ENCODE results near the gene TRIM71.

Gene TRIM71

GRCh38 chr3:32842531-32842931 is 24.7 kb downstream of the TRIM71 start:
- H3K27ac ChIP-seq (ENCODE audit: low read depth, low read length, poor library complexity, severe bottlenecking) = no peak overlapping the region
- H4K20me1 ChIP-seq (ENCODE audit: insufficient read depth, low read length) = no peaks in the 10 kb centered on the region
- H3K9ac ChIP-seq (ENCODE audit: low read length) = no peak overlapping the region
- H3K9me3 ChIP-seq (ENCODE audit: low read length) = no peaks in the 10 kb centered on the region
- H2AFZ ChIP-seq (ENCODE audit: low read length) = no peak overlapping the region
- no peak overlapping the region for H3K4me2 ChIP-seq (ENCODE audit: low read length)
- H3K4me3 ChIP-seq (ENCODE audit: low read depth, low read length, poor library complexity, severe bottlenecking) = no peak overlapping the region
- no peaks in the 10 kb centered on the region for H3K79me2 ChIP-seq (ENCODE audit: insufficient read depth, low read length)
- TF ChIP-seq EZH2 (IDR thresholded peaks at IDR 0.05; ENCODE audit: borderline replicate concordance, low read length) = no peak
- H3F3A ChIP-seq (ENCODE audit: insufficient read depth, low read length) = no peaks in the 10 kb centered on the region
- H3K9me2 ChIP-seq (ENCODE audit: low read depth, low read length) = no peaks in the 10 kb centered on the region
- no peaks in the 10 kb centered on the region for H3K4me1 ChIP-seq (ENCODE audit: insufficient read depth, low read length, severe bottlenecking)
- no peaks in the 10 kb centered on the region for H3K27me3 ChIP-seq (ENCODE audit: insufficient read depth, low read length)
- no peaks in the 10 kb centered on the region for H3K36me3 ChIP-seq (ENCODE audit: insufficient read depth, low read length)

- Histone ChIP-seq H3K4me1 (ENCODE audit: insufficient read depth, low read length, severe bottlenecking) (no peaks in the 10 kb centered on the region), H3K4me2 (ENCODE audit: low read length) (no peak overlapping the region), H3K79me2 (ENCODE audit: insufficient read depth, low read length) (no peaks in the 10 kb centered on the region), H3K27me3 (ENCODE audit: insufficient read depth, low read length) (no peaks in the 10 kb centered on the region), H3K36me3 (ENCODE audit: insufficient read depth, low read length) (no peaks in the 10 kb centered on the region), H3K27ac (ENCODE audit: low read depth, low read length, poor library complexity, severe bottlenecking) (no peak overlapping the region), H2AFZ (ENCODE audit: low read length) (no peak overlapping the region), H3K9me3 (ENCODE audit: low read length) (no peaks in the 10 kb centered on the region), H4K20me1 (ENCODE audit: insufficient read depth, low read length) (no peaks in the 10 kb centered on the region), H3K9me2 (ENCODE audit: low read depth, low read length) (no peaks in the 10 kb centered on the region), H3F3A (ENCODE audit: insufficient read depth, low read length) (no peaks in the 10 kb centered on the region), H3K4me3 (ENCODE audit: low read depth, low read length, poor library complexity, severe bottlenecking) (no peak overlapping the region), H3K9ac (ENCODE audit: low read length) (no peak overlapping the region)
- TF ChIP-seq CTCF (IDR thresholded peaks at IDR 0.05; ENCODE audit: low read length) = no peak
- no peak for TF ChIP-seq EZH2 (IDR thresholded peaks at IDR 0.05; ENCODE audit: borderline replicate concordance, low read length)
Measured at GRCh38 chr3:32842987-32843386, 25.2 kb downstream of the TRIM71 start.

GRCh38 chr3:32843510-32844321 is 25.9 kb downstream of the TRIM71 start:
- no peaks in the 10 kb centered on the region for H3K27me3 ChIP-seq (ENCODE audit: insufficient read depth, low read length)
- TF ChIP-seq EZH2 (IDR thresholded peaks at IDR 0.05; ENCODE audit: borderline replicate concordance, low read length) (no peak), CTCF (IDR thresholded peaks at IDR 0.05; ENCODE audit: low read length) (no peak)
- no peak overlapping the region for H2AFZ ChIP-seq (ENCODE audit: low read length)
- no peaks in the 10 kb centered on the region for H3K9me2 ChIP-seq (ENCODE audit: low read depth, low read length)
- H3K36me3 ChIP-seq (ENCODE audit: insufficient read depth, low read length) = no peaks in the 10 kb centered on the region
- no peak overlapping the region for H3K4me2 ChIP-seq (ENCODE audit: low read length)
- no peaks in the 10 kb centered on the region for H4K20me1 ChIP-seq (ENCODE audit: insufficient read depth, low read length)
- H3K27ac ChIP-seq (ENCODE audit: low read depth, low read length, poor library complexity, severe bottlenecking) = no peak overlapping the region
- H3K9ac ChIP-seq (ENCODE audit: low read length) = no peak overlapping the region
- no peaks in the 10 kb centered on the region for H3K9me3 ChIP-seq (ENCODE audit: low read length)
- H3K4me1 ChIP-seq (ENCODE audit: insufficient read depth, low read length, severe bottlenecking) = no peaks in the 10 kb centered on the region
- no peaks in the 10 kb centered on the region for H3F3A ChIP-seq (ENCODE audit: insufficient read depth, low read length)
- no peak overlapping the region for H3K4me3 ChIP-seq (ENCODE audit: low read depth, low read length, poor library complexity, severe bottlenecking)
- H3K79me2 ChIP-seq (ENCODE audit: insufficient read depth, low read length) = no peaks in the 10 kb centered on the region

GRCh38 chr3:32844322-32844654 is 26.5 kb downstream of the TRIM71 start:
- H3K9me3 ChIP-seq (ENCODE audit: low read length) = no peaks in the 10 kb centered on the region
- no peaks in the 10 kb centered on the region for H3K36me3 ChIP-seq (ENCODE audit: insufficient read depth, low read length)
- H3K4me3 ChIP-seq (ENCODE audit: low read depth, low read length, poor library complexity, severe bottlenecking) = no peak overlapping the region
- no peak for TF ChIP-seq EZH2 (IDR thresholded peaks at IDR 0.05; ENCODE audit: borderline replicate concordance, low read length)
- TF ChIP-seq CTCF (IDR thresholded peaks at IDR 0.05; ENCODE audit: low read length) = no peak
- no peak overlapping the region for H3K4me2 ChIP-seq (ENCODE audit: low read length)
- H3K4me1 ChIP-seq (ENCODE audit: insufficient read depth, low read length, severe bottlenecking) = no peaks in the 10 kb centered on the region
- H3K27ac ChIP-seq (ENCODE audit: low read depth, low read length, poor library complexity, severe bottlenecking) = no peak overlapping the region
- no peak overlapping the region for H3K9ac ChIP-seq (ENCODE audit: low read length)
- H4K20me1 ChIP-seq (ENCODE audit: insufficient read depth, low read length) = no peaks in the 10 kb centered on the region
- H3F3A ChIP-seq (ENCODE audit: insufficient read depth, low read length) = no peaks in the 10 kb centered on the region
- H3K79me2 ChIP-seq (ENCODE audit: insufficient read depth, low read length) = no peaks in the 10 kb centered on the region
- no peaks in the 10 kb centered on the region for H3K9me2 ChIP-seq (ENCODE audit: low read depth, low read length)
- H3K27me3 ChIP-seq (ENCODE audit: insufficient read depth, low read length) = no peaks in the 10 kb centered on the region
- H2AFZ ChIP-seq (ENCODE audit: low read length) = no peak overlapping the region
